GM21515 (cell line): ENCODE measurements around the gene VPS35L.
"Not testable (repeated sequence)": the region's sequence is repeated elsewhere in the genome, so short reads cannot be mapped to it uniquely, and the experiment has no call there.

Experiments used
- ATAC-seq: cut with Tn5 transposase; IDR thresholded peaks from one replicate; pipeline ENCODE4 v1.9.1; 2021; ENCODE audit not compliant: unreplicated experiment

VPS35L gene

GRCh38 chr16:19644877-19645276 lies 89.4 kb downstream of the VPS35L start:
- no peak for ATAC-seq

- ATAC-seq = no peak
These were observed 90.1 kb downstream of the VPS35L start for GRCh38 chr16:19645557-19645981.

- no peak for ATAC-seq
These were observed 94.5 kb downstream of the VPS35L start for GRCh38 chr16:19649980-19650379.

GRCh38 chr16:19654147-19654546 lies 98.6 kb downstream of the VPS35L start:
- ATAC-seq = no peak

- no peak for ATAC-seq
These were observed 99.8 kb downstream of the VPS35L start for GRCh38 chr16:19655242-19655777.

- ATAC-seq = no peak
These were observed 102.3 kb downstream of the VPS35L start for GRCh38 chr16:19657831-19658230.

- no peak for ATAC-seq
These were observed 104.1 kb downstream of the VPS35L start for GRCh38 chr16:19659554-19659953.

GRCh38 chr16:19660432-19660831 lies 104.9 kb downstream of the VPS35L start:
- ATAC-seq = no peak

GRCh38 chr16:19662351-19662750 lies 106.8 kb downstream of the VPS35L start:
- ATAC-seq = no peak

GRCh38 chr16:19664166-19664565 lies 108.7 kb downstream of the VPS35L start:
- ATAC-seq = no peak

- ATAC-seq = not testable (repeated sequence)
These were observed 109.8 kb downstream of the VPS35L start for GRCh38 chr16:19665313-19665712.

GRCh38 chr16:19666477-19666876 lies 111.0 kb downstream of the VPS35L start:
- no peak for ATAC-seq

- no peak for ATAC-seq
These were observed 116.9 kb downstream of the VPS35L start for GRCh38 chr16:19672378-19672777.

- ATAC-seq = no peak
These were observed 119.0 kb downstream of the VPS35L start for GRCh38 chr16:19674485-19674884.

- ATAC-seq = no peak
These were observed 121.9 kb downstream of the VPS35L start for GRCh38 chr16:19677402-19677801.

- no peak for ATAC-seq
These were observed 123.3 kb downstream of the VPS35L start for GRCh38 chr16:19678804-19679203.

- ATAC-seq = not testable (repeated sequence)
These were observed 123.8 kb downstream of the VPS35L start for GRCh38 chr16:19679281-19679680.

GRCh38 chr16:19680881-19681340 lies 125.4 kb downstream of the VPS35L start:
- ATAC-seq = no peak

- ATAC-seq = no peak
These were observed 126.1 kb downstream of the VPS35L start for GRCh38 chr16:19681637-19682036.

- no peak for ATAC-seq
These were observed 128.1 kb downstream of the VPS35L start for GRCh38 chr16:19683453-19684236.

- ATAC-seq = no peak
These were observed 129.7 kb downstream of the VPS35L start for GRCh38 chr16:19685176-19685575.

- no peak for ATAC-seq
These were observed 131.8 kb downstream of the VPS35L start for GRCh38 chr16:19687279-19687678.
